ENCODE data around the gene NEDD8. TPM values are rescaled to one million over a fixed set of nuclear protein-coding genes. Genes with fewer than 3 reads are reported as not detected.
"Not testable (repeated sequence)": the region's sequence is repeated elsewhere in the genome, so short reads cannot be mapped to it uniquely, and the experiment has no call there.

Gene NEDD8
- total RNA-seq, 1 experiment from 2014 or later, result 178 TPM

GRCh38 chr14:24219080-24219479 is 13.1 kb downstream of the NEDD8 start:
- H3K36me3 ChIP-seq (ENCODE audit: control insufficient read depth in 1 of 2, insufficient read depth in 2 of 2, low read length in 2 of 2), result peaks cover 0 to 2% of the 10 kb centered on the region in 2 experiments; a peak in 1 of 4 replicates
- CTCF ChIA-PET, result interaction anchor here (0.7 to 0.8 kb wide), 3 partner anchors 89 to 1809 kb away, joined by 3 to 4 read pairs (median 3); no protein-coding TSS in a partner anchor

GRCh38 chr14:24216876-24217275 is 15.3 kb downstream of the NEDD8 start:
- intact Hi-C loops (cut with micrococcal nuclease), result loop anchor here (1.0 to 10.0 kb wide), 3 partner anchors 16 to 218 kb away; partner anchors contain the start of genes GMPR2 and NEDD8
- POLR2A ChIA-PET; H3K4me2 ChIP-seq (ENCODE audit: low read length); DNase-seq (ENCODE audit: low read depth, low spot score); H3K36me3 ChIP-seq (ENCODE audit: control insufficient read depth in 1 of 2, insufficient read depth in 2 of 2, low read length in 2 of 2); ATAC-seq; H3K27ac ChIP-seq (ENCODE audit: low read depth, low read length); H3K9ac ChIP-seq (ENCODE audit: low read length); H2AFZ ChIP-seq (ENCODE audit: low read depth, low read length, poor library complexity, severe bottlenecking); CTCF ChIA-PET; H3K9me2 ChIP-seq (ENCODE audit: insufficient read depth); H3K9me3 ChIP-seq (ENCODE audit: control insufficient read depth in 1 of 2, insufficient read depth in 1 of 2, low read depth in 1 of 2, low read length in 2 of 2); H3K27me3 ChIP-seq (ENCODE audit: insufficient read depth, low read length); H3K4me3 ChIP-seq (replicated peaks in 1 of 2; ENCODE audit: low read depth in 1 of 2, low read length in 2 of 2); RAD21 ChIA-PET (ENCODE audit: low non-redundant PET in 1 of 2, low total read pairs in 2 of 2, uncharacterized antibody in 2 of 2, unreplicated experiment in 2 of 2); H4K20me1 ChIP-seq (ENCODE audit: insufficient read depth); BruUV-seq (replicated peaks): not testable (repeated sequence)
- Histone ChIP-seq H3K79me2 (ENCODE audit: insufficient read depth, low read length) (peaks cover 35% of the 10 kb centered on the region), H3K4me1 (ENCODE audit: control insufficient read depth in 1 of 2, insufficient read depth in 2 of 2, low read length in 2 of 2) (peaks cover 22 to 29% of the 10 kb centered on the region in 2 experiments)

More at GRCh38 chr14:24219080-24219479, 13.1 kb downstream of the NEDD8 start:
- Histone ChIP-seq H3K4me3 (replicated peaks in 1 of 2; ENCODE audit: low read depth in 1 of 2, low read length in 2 of 2) (no peak overlapping the region), H4K20me1 (ENCODE audit: insufficient read depth) (no peaks in the 10 kb centered on the region), H2AFZ (ENCODE audit: low read depth, low read length, poor library complexity, severe bottlenecking) (no peak overlapping the region), H3K4me2 (ENCODE audit: low read length) (no peak overlapping the region), H3K27ac (ENCODE audit: low read depth, low read length) (no peak overlapping the region), H3K9me3 (ENCODE audit: control insufficient read depth in 1 of 2, insufficient read depth in 1 of 2, low read depth in 1 of 2, low read length in 2 of 2) (no peaks in the 10 kb centered on the region), H3K79me2 (ENCODE audit: insufficient read depth, low read length) (peaks cover 49% of the 10 kb centered on the region), H3K9ac (ENCODE audit: low read length) (no peak overlapping the region), H3K9me2 (ENCODE audit: insufficient read depth) (no peaks in the 10 kb centered on the region), H3K27me3 (ENCODE audit: insufficient read depth, low read length) (no peaks in the 10 kb centered on the region), H3K4me1 (ENCODE audit: control insufficient read depth in 1 of 2, insufficient read depth in 2 of 2, low read length in 2 of 2) (peaks cover 17 to 18% of the 10 kb centered on the region in 2 experiments)
- DNase-seq (ENCODE audit: low read depth, low spot score) (no peak), ATAC-seq (no peak)
- BruUV-seq (replicated peaks), result no TSS peak
- intact Hi-C loops (cut with micrococcal nuclease), result loop anchor here (10.0 kb wide), 1 partner anchor 216 kb away; no protein-coding TSS in a partner anchor
- no peak for TF ChIP-seq CEBPB (IDR thresholded peaks at IDR 0.05; ENCODE audit: low read depth)
- TF ChIP-seq YY1 (IDR thresholded peaks at IDR 0.05; ENCODE audit: extremely low read depth, insufficient replicate concordance, low read depth, low read length), result no peak
- TF ChIP-seq MAX (IDR thresholded peaks at IDR 0.05), result no peak
- TF ChIP-seq FOSL1 (IDR thresholded peaks at IDR 0.05; ENCODE audit: low read depth), result no peak
- no peak for TF ChIP-seq EZH2 (IDR thresholded peaks at IDR 0.05)
- TF ChIP-seq SRF (IDR thresholded peaks at IDR 0.05; ENCODE audit: low read depth), result no peak
- TF ChIP-seq ELF1 (IDR thresholded peaks at IDR 0.05; ENCODE audit: borderline replicate concordance, low read depth), result no peak
- TF ChIP-seq CBX3 (IDR thresholded peaks at IDR 0.05; ENCODE audit: low read depth), result no peak
- no peak for TF ChIP-seq ZBTB33 (IDR thresholded peaks at IDR 0.05; ENCODE audit: extremely low read depth, insufficient replicate concordance, low read length)
- TF ChIP-seq EZH2phosphoT487 (IDR thresholded peaks at IDR 0.05; ENCODE audit: borderline replicate concordance), result no peak
- no peak for TF ChIP-seq JUND (IDR thresholded peaks at IDR 0.05)
- TF ChIP-seq POLR2A (IDR thresholded peaks at IDR 0.05; ENCODE audit: borderline replicate concordance, extremely low read depth, insufficient read depth, insufficient read length), result no peak
- no peak for TF ChIP-seq SIN3A (IDR thresholded peaks at IDR 0.05; ENCODE audit: low read depth)
- TF ChIP-seq TCF7L2 (IDR thresholded peaks at IDR 0.05; ENCODE audit: borderline replicate concordance, extremely low read depth, insufficient read depth, insufficient read length), result no peak
- no peak for TF ChIP-seq ATF3 (IDR thresholded peaks at IDR 0.05)
- ChIA-PET RAD21 (ENCODE audit: low non-redundant PET in 1 of 2, low total read pairs in 2 of 2, uncharacterized antibody in 2 of 2, unreplicated experiment in 2 of 2) (interaction anchor here in 1 of 2 experiments (0.7 kb wide), 1 partner anchor 29 kb away, joined by 7 read pairs; no protein-coding TSS in a partner anchor), POLR2A (no interaction called here)

Measured in HCT116 (cell line).